Stimulated activated CD4-positive, alpha-beta T cell treated with anti-CD3 and anti-CD28 coated beads, TNF-alpha, amount 100 ng/mL, for 24 hours (primary cell): Measurements from ENCODE around the gene RTN4IP1.
"Not testable (repeated sequence)": the region's sequence is repeated elsewhere in the genome, so short reads cannot be mapped to it uniquely, and the experiment has no call there.

Experiments used
- DNase-seq, 3 experiments: peaks; one replicate each; pipeline ENCODE4 v3.0.0-alpha.2; 2020; ENCODE audit warnings: low read depth in 3 of 3

Gene RTN4IP1

DNA sequence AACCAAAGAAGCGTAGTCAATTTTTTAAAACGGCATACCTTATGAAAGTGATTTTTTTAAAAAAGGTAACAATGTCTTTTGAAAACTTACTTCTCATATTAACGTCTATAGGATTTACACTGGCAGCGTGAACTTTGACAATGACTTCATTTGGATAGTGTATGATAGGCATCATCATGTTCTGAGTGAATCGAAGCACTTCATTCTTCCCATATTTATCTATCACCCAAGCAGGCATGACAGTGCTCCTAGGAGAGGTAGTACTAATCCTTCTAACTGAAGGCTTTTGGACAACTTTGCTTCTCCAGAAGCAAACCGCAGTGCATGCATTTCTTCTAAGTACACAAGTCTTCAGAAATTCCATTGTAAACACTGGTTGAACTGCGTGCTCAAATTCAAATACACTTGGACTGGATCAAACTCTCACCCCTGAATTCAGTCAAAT is 618 bp downstream of the RTN4IP1 start:
- DNase-seq: peak in 1 of 3 experiments; percentile 9

DNA sequence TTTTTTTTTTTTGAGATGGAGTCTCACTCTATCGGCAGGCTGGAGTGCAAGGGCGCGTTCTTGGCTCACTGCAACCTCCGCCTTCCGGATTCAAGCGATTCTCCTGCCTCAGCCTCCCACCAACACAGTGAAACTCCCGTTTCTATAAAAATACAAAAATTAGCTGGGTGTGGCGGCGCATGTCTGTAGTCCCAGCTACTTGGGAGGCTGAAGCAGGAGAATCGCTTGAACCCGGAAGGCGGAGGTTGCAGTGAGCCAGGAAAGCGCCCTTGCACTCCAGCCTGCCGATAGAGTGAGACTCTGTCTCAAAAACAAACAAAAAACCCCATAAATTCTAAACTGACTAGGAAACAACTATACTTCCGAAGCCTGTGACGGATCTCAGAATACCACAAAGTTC is 1.5 kb downstream of the RTN4IP1 start:
- not testable (repeated sequence) for DNase-seq

DNA sequence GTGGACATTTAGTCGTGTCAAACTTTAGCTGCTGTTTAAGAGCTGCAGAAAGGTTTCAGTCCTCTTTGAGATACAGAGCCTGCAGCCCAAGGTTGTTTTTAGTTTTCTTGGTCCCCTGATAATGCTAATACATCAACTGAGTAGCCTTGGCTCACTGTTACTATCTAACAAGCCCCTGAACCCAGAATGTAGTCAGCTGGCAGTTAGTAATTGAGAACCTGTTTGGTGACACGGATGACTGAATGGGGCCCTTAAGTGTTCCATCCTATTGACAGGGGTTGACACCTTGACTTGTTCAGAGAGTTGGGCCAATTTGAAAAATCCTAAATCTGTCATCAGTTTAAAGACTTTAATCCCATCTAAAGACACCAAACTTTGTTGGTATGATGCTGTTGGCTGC is 2.8 kb downstream of the RTN4IP1 start:
- DNase-seq: no peak

DNA sequence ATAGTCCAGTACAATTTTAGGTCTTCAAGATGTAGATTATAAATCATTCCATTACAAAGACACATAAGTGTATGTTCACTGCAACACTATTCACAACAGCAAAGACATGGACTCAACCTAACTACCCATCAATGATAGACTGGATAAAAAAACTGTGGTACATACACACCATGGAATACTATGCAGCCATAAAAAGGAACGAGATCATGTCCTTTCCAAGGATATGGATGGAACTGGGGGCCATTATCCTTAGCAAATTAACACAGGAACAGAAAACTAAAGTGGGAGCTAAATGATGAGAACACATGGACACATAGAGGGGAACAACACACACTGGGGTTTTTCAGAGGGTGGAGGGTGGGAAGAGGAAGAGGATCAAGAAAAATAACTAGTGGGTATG is 6.3 kb downstream of the RTN4IP1 start:
- no peak for DNase-seq

DNA sequence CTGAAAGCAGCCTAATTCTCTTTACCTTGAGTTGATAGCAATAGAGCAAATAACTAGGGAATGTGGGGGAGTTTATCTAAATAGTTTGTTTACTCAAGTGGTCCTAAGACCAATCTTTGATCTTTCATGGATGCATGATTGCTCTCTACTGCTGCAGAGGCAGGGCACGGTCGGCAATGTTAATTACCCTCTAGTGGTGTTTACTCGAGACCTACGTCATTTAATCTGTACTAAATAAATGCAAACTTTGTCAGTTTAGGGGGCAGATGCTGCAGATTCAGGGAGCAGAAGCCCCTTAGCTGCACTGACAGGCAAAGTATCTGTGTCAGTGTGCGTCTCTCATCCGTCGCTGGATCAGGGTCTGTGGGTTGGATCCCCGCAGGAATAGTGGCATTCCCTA is 6.9 kb downstream of the RTN4IP1 start:
- DNase-seq: no peak

DNA sequence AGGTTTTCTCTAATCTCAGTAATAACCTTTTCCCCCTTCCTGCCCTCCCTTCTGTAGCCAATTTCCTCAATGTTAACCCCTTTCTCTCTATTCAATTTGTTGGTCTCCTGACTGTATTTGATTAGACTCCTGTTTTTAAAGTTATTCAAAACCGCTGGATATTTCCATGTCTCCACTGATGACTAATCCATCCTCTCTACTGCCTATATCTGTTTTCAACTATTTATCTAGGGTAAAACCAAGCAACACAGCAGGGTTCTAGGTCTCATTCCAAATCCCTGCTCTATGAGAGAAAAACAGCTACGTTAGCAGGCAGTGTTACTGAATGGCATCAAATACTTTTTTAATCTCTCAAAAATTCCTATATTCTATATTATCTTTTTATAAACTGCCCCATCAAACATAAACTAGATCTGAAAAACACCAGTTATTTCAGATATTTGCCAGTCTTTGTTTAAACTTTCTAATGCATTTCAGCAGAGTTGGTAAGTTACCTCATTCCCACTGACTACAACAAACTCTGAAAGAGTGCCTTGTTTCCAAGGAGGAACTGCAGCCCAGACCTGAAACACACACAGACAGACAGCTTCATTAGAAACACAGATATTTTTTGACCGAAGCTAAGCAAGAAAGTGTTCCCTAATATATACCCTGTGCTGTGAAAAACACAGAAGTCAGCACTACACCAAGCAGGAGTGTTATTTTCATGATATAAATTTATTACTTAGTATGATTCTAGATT is 8.2 kb downstream of the RTN4IP1 start:
- no peak for DNase-seq

DNA sequence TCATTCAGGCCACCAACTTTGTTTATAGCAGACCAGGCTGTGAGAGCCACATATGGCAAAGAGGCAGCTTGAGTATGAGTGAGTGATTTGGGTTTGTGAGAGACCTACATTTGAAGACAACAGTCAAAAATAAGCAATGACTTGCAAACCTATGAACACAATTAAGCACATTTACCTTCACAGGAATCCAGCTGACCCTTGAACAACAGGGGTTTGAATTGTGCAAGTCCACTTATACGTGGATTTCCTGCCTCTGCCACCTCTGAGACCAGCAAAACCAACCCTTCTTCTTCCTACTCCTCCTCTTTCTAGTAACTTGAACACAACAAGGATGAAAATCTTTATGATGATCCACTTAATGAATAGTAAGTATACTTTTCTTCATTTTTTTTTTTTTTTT is 10.1 kb downstream of the RTN4IP1 start:
- DNase-seq: no peak

DNA sequence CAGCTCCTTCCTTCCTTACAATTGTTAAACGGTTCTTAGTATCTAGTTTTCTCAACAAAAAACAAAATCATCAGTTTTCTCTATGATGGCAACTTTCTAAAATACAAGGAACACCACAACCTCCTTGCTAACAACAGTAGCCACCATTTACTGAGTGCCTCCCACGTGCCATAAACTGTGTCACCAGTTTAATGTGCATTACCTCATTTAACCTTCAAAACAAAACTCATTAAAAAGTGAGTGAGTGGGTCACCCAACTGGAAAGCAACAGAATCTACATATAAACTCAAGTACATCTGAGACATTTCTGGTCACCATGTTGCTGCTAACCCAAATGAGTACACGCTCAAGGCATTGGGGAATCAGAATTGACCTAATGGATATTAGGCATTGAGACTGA is 11.0 kb downstream of the RTN4IP1 start:
- no peak for DNase-seq

DNA sequence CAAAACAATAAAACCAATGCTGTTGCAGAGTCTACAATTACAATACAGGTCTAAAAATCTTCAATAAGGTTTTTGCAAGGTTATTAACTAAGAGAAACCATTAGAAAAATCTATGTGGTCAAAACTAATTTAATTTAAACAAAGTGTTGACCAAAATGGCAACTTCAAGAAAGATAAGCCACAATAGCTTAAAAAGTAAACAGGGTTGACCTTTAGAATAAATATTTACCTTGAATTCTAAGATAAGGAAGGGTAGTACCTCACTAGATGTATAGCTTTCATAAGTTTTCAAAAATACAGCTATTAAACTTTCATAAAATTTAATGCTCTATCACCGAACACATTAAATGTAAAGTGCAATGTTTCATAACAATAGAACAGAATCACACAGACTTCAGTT is 11.4 kb downstream of the RTN4IP1 start:
- no peak for DNase-seq

DNA sequence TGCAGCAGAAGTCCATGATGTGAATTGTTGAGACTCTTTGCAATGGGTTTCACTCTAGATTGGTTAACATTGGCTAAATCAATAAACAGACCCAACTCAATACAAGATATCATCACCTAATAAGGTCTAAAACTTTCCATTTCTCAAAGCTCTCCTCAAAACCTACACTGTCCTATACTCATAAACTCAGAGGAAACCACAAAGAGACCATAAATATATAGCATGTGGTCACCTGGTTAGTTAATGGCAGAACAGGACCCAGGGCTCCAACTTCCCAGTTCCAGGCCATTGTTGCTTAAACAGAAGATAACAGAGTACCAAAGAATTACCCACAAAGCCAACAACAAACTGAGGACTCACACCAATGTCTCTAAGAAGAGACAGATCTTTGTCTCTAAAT is 12.0 kb downstream of the RTN4IP1 start:
- DNase-seq: no peak

DNA sequence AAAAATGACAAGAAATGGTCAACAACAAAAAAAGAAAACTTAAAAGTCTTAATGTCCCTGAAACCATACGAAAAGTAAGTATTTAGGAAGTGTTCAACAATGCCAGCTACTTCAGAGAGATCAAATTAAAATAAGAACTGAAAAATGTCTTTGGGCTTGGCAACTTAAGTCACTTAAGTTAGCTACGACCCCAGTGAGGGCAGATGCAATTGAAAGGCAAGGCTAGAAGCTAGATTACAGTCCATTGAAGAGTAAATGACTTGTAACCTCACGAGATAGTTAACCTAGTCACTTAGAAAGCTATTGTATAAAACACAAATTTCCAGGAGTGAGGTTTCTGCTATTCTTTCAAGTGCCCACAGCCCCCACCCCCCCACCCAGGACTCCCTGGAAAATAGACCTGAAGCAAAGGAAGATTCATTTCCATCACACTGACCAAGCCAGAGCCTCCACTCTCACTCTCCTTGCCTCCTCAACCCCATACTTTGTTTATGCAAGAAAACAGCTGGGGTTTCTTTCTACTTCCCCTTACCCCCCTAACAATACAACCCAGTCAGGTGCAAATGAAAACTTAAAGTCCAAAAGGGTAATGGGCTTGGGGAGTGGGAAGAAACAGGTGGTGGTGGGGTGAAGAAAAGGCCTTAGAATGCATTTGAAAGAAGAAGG is 14.6 kb downstream of the RTN4IP1 start:
- no peak for DNase-seq

DNA sequence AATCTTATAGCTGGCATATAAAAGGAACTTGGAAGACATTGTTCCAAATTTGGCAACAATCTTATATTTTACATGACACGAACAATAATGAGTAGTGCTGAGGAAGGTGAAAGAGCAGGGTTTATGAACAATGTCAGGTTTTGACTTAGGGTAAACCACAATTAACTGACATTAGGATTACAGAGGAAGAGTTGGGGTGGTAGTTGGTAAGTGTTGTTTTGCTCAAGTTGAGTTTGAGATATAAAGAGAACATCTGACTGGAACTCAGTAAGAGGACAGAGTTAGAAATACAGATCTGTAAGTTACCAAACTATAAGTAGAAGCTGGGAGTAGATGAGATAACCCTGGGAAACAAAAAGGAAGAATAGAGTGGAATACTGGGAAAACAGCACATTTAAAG is 15.1 kb downstream of the RTN4IP1 start:
- no peak for DNase-seq

DNA sequence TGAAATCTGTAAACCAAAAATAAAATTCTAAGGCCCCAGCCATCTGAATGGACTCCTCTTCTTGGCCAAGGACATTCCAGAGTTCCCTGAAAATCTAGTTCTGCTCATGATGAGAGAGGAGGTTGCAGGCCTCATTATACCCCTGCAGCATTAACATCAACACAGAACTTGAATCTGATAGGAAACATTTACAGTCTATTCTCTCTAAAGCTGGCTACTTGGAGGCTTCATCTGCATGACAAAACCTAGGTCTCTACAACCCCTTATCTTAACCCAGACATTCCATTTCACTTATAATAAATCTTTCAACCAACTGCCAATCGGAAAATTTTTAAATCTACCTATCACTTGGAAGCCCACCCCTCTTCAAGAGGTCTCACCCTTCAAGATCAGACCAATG is 15.7 kb downstream of the RTN4IP1 start:
- no peak for DNase-seq

DNA sequence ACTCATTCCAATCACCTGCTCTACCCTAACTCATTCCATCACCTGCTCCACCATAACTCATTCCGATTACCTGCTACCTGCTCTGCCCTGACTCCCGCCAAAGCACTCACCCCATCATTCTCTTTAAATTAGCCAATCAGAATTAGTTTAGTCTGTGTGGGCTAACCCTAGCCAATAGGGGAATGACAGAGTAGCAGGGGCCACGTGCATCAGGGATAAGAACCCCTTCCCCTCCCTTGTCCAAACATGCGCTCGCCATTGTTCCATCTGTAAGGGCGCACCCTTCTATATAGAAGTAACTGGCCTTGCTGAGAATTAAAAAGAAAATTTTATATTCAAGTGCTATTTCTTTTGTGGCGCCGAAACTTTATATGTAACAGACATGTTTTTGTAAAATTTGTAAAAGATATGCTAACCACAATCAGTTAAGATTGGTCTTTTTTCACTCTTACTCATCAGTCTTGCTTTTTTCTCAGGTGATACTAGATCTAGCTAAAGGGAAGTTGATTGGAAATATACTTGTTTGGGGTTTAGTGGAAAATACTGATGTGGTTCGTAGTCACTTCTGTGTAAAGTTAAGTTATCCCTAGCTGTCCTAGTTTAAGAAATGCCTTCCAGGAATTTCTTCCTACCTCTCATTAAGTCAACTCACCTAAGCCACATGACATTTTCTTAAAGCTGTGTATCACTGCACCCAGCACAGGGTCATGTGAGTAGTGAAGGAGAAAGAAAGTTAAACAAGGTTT is 16.5 kb downstream of the RTN4IP1 start:
- DNase-seq: no peak

DNA sequence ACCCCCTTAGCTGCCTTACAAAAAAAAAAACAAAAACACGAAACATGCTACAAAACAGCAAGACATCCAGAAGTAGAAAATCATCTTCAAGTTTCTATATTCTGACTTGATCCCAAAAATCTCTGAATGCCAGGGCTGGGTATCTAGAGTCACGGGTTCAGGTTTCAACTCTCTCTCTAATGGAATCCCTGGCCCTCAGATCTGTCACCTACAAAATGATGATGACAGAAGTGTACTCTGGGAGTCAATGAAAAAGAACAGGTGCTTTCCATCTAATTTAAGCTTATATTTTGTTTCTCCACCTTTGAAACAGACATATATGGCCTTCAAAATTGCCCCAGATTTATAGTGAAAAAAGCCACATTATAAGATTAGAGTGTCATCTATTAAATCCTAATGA is 18.3 kb downstream of the RTN4IP1 start:
- no peak for DNase-seq

DNA sequence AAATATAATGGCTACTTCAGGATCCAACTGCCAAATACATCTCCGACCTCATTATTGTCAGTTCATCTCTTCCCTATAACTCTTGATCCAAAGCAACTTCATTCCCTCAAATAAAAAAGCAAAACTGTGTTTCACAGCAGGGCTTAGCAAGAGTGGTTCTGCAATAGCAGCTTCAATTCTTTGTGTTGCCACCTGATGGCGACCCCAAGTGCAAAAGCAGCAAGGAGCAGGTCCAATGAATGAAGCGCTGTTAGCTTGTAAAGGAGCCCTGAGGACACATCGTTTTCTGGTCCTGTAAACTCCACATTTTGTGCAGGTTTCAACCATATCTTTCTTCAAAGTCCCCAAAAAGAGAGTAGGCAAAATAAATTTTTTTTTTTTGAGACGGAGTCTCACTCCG is 19.6 kb downstream of the RTN4IP1 start:
- DNase-seq: no peak

DNA sequence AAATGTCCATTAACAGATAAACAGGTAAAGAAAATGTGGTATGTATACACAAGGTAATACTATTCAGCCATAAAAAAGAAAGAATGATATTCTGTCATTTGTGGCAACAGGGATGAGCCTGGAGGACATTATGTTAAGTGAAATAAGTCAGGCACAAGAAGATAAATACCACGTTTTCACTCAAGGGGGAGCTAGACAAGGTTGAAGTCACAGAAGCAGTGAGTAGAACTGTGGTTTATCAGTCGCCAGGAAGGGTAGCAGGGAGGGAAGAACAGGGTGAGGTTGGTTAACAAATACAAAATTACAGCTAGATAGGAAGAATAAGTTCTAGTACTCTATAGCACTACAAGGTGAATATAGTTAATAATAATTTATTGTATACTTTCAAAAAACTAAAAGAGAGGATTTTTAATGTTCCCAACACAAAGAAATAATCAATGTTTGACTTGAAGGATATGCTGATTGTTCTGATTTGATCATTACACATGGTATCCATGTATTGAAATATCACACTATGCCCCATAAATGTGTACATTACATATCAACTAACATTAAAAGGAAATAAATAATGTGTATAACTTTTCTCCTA is 21.1 kb downstream of the RTN4IP1 start:
- DNase-seq: no peak

DNA sequence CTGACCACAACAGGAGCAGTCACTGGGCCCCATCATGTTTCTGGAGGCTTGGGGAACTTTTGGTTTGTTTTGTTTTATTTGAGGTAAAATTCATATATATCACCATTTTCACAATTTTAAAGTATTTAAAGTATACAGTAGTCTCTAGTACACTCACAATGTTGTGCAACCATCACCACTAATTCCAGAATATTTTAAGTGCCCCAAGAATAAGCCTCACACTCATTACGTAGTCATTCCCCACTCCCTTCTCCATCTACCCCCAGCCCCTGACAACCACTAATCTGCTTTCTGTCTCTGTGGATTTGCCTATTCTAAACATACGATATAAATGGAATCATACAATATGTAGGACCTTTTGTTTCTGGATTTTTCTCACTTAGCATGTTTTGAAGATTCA is 29.0 kb downstream of the RTN4IP1 start:
- DNase-seq: no peak

DNA sequence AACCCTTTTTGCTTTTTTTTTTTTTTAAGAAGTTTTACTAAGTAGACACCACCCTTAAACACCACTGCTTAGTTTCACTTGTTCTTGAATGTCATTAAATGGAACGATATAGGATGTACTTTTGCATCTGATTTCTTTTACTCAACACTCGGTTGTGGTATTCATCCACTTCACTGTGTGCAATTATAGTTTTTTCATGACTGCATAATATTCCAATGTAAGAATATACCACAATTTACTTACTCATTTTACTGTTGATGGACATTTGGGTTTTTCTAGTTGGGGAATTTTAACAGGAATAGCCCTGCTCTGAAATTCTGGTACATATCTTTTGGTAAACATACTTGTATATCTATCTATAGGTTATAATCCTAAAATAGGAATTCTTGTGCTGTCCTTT is 29.9 kb downstream of the RTN4IP1 start:
- DNase-seq: no peak

DNA sequence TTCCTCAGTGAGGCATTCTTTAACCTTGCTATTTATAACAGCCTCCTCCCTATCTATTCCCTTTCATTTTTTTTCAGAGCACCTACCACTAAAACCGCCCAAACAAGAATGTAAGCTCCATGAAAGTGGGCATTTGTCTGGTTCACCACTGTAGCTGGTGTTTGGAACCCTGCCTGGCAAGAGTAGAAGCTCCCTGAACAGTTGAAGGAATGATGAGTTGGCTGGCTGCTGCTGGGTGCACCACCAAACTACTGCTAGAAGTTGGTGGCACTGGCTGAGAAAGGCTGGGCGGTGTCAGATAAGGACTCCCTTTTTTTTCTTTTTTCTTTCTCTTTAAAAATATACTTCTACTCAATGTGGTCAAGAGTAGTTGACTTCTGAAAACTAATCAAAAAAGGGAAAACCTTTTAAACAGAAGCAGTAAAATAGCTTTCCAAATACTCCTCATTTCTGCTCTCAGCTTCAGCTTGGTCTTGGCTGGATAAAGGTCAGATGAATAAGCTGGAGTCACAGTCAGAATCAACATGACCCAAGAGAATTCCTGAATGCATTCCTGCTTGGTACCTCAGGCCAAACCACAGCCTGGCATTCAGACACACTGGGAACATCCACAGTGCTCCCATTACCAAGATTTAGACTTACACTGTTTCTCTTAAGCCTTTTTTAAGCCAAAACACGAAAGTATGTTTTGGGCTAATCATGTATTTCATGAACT is 38.0 kb downstream of the RTN4IP1 start:
- no peak for DNase-seq

DNA sequence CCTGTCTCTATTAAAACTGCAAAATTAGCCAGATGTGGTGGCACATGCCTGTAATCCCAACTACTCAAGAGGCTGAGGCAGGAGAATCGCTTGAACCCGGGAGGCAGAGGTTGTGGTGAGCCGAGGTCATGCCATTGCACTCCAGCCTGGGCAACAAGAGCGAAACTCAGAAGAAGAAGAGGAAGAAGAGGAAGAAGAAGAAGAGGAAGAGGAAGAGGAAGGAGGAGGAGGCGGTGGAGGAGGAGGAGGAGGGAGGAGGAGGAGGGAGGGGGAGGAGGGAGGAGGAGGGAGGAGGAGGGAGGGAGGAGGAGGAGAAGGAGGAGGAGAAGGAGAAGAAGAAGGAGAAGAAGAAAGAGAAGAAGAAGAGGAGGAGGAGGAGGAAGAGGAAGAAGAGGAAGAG is 40.4 kb downstream of the RTN4IP1 start:
- not testable (repeated sequence) for DNase-seq
